Ovary (tissue), 3 donors: ENCODE data around the gene CCL23.

ENCODE experiments used
- CTCF ChIP-seq, 3 donors: fragments of 450-650 bp in 2 of 3; fragments of 200-600 bp in 1 of 3; IDR thresholded peaks; one replicate each; pipeline versions ENCODE4 v1.5.1 to v1.8.0; 2016 to 2022; ENCODE audit warnings: antibody characterized with exemption in 3 of 3, mild to moderate bottlenecking in 1 of 3
- EP300 ChIP-seq: sonication (generic); formaldehyde crosslinking; IDR thresholded peaks from one replicate; pipeline ENCODE4 v1.6.1; 2017; ENCODE audit warnings: antibody characterized with exemption
- donor health status: DM: no; HTN: no; CAD: no.

DNA sequence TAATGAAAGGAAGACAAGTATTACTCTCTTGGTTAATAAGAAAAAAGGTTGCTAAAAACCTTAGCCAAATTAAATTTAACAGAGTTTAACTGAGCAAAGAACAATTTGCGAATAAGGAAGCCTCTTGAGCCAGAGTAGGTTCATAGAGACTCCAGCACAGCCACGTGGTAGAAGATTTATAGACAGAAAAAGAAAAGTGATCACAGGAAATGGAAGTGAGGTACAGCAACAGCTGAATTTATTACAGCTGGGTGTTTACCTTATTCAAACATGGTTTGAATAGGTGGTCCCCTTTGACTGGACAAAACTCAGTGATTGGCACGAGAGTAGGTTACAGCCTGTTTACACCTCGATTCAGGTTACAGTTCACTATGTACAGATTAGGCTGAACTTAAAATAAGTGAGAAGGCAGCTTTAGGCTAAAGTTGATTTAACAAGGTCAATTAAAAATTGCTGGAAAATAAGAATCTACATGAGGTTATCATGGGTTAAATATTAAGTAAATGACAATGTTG, 13.1 kb downstream of the CCL23 start:
- TF ChIP-seq CTCF (IDR thresholded peaks at IDR 0.05): no peak
- TF ChIP-seq EP300: no peak
